Spleen (tissue), 7 donors: ENCODE results near the gene EGFL8.

Experiments
- CTCF ChIP-seq, 11 experiments: fragments of 200-600 bp in 7 of 11; fragments of 450-650 bp in 4 of 11; sonication (generic) in 4 of 11; IDR thresholded peaks in 8 of 11; conservative IDR thresholded peaks in 3 of 11; 1 replicate in 7 of 11; 2 replicates in 4 of 11; pipeline versions ENCODE4 v1.4.0 to v1.8.0; 2016 to 2021; ENCODE audit warnings: antibody characterized with exemption in 11 of 11, inconsistent platforms in 4 of 11, mild to moderate bottlenecking in 1 of 11
- POLR2A ChIP-seq, 3 donors: fragments of 450-650 bp; IDR thresholded peaks; one replicate each; pipeline ENCODE4 v1.5.1; 2017; ENCODE audit warnings: antibody characterized with exemption in 3 of 3, mild to moderate bottlenecking in 1 of 3
- donor health status: DM: no; HTN: no; CAD: no; lungs with moderate emphysema.
- donor health status: DM: no; HTN: no; CAD: no.
- donor health status: DM: no; HTN: no; CAD: no.

- TF ChIP-seq CTCF (IDR thresholded peaks at IDR 0.05 in 8 of 11, conservative IDR thresholded peaks at IDR 0.05 in 3 of 11) (no peak), POLR2A (IDR thresholded peaks at IDR 0.05) (no peak)
Measured at GRCh38 chr6:32131439-32131948, 32.9 kb upstream of the EGFL8 start.
